GM19468 (cell line): ENCODE data around the gene GET4.

Source experiments
- ATAC-seq: cut with Tn5 transposase; IDR thresholded peaks from one replicate; pipeline ENCODE4 v1.9.1; 2021; ENCODE audit warnings: mild to moderate bottlenecking, moderate library complexity, moderate number of reproducible peaks; ENCODE audit not compliant: unreplicated experiment; ENCODE audit errors: extremely low read depth

The GET4 gene

GRCh38 chr7:884191-885003 is 8.0 kb downstream of the GET4 start:
- no peak for ATAC-seq

- no peak for ATAC-seq
Observed at GRCh38 chr7:885261-885892, 9.0 kb downstream of the GET4 start.

- no peak for ATAC-seq
Observed at GRCh38 chr7:885893-886625, 9.7 kb downstream of the GET4 start.

- ATAC-seq, result no peak
Observed at GRCh38 chr7:886626-887487, 10.5 kb downstream of the GET4 start.

GRCh38 chr7:887488-887820 is 11.1 kb downstream of the GET4 start:
- ATAC-seq, result no peak

GRCh38 chr7:888081-889024 is 12.0 kb downstream of the GET4 start:
- ATAC-seq, result no peak

GRCh38 chr7:889025-889390 is 12.7 kb downstream of the GET4 start:
- ATAC-seq, result no peak

GRCh38 chr7:889391-889790 is 13.0 kb downstream of the GET4 start:
- ATAC-seq, result no peak

- no peak for ATAC-seq
Observed at GRCh38 chr7:890868-891267, 14.5 kb downstream of the GET4 start.

- ATAC-seq, result no peak
Observed at GRCh38 chr7:891291-891690, 14.9 kb downstream of the GET4 start.

- no peak for ATAC-seq
Observed at GRCh38 chr7:891805-892204, 15.5 kb downstream of the GET4 start.

GRCh38 chr7:892648-893593 is 16.6 kb downstream of the GET4 start:
- ATAC-seq, result no peak

GRCh38 chr7:893686-894085 is 17.3 kb downstream of the GET4 start:
- ATAC-seq, result no peak

- no peak for ATAC-seq
Observed at GRCh38 chr7:894164-894867, 18.0 kb downstream of the GET4 start.

GRCh38 chr7:894927-895450 is 18.6 kb downstream of the GET4 start:
- ATAC-seq, result no peak

GRCh38 chr7:895451-896052 is 19.2 kb downstream of the GET4 start:
- ATAC-seq, result no peak
